Duodenal mucosa (tissue), 2 donors: ENCODE results near the gene AIRE.

Experiments used
- H3K27ac ChIP-seq: one replicate; pipeline ENCODE4 v1.7.0; 2013; ENCODE audit warnings: low read depth, low read length
- H3K27me3 ChIP-seq, 2 donors: one replicate each; pipeline ENCODE4 v1.7.0; 2013; ENCODE audit warnings: low read length in 2 of 2, control low read depth in 1 of 2; ENCODE audit not compliant: insufficient read depth in 2 of 2, control insufficient read depth in 1 of 2
- H3K36me3 ChIP-seq, 2 donors: one replicate each; pipeline ENCODE4 v1.7.0; 2013; ENCODE audit warnings: low read length in 2 of 2, control low read depth in 1 of 2; ENCODE audit not compliant: insufficient read depth in 2 of 2, control insufficient read depth in 1 of 2
- H3K4me1 ChIP-seq, 2 donors: one replicate each; pipeline ENCODE4 v1.7.0; 2013; ENCODE audit warnings: low read length in 2 of 2, control low read depth in 1 of 2; ENCODE audit not compliant: insufficient read depth in 2 of 2, control insufficient read depth in 1 of 2
- H3K4me3 ChIP-seq, 2 donors: one replicate each; pipeline ENCODE4 v1.7.0; 2013; ENCODE audit warnings: low read length in 2 of 2, low read depth in 1 of 2
- H3K9ac ChIP-seq, 2 donors: one replicate each; pipeline ENCODE4 v1.7.0; 2013; ENCODE audit warnings: low read length in 2 of 2, low read depth in 1 of 2
- H3K9me3 ChIP-seq, 2 donors: one replicate each; pipeline ENCODE4 v1.7.0; 2013; ENCODE audit warnings: low read length in 2 of 2, control low read depth in 1 of 2; ENCODE audit not compliant: control insufficient read depth in 1 of 2

The AIRE gene

DNA sequence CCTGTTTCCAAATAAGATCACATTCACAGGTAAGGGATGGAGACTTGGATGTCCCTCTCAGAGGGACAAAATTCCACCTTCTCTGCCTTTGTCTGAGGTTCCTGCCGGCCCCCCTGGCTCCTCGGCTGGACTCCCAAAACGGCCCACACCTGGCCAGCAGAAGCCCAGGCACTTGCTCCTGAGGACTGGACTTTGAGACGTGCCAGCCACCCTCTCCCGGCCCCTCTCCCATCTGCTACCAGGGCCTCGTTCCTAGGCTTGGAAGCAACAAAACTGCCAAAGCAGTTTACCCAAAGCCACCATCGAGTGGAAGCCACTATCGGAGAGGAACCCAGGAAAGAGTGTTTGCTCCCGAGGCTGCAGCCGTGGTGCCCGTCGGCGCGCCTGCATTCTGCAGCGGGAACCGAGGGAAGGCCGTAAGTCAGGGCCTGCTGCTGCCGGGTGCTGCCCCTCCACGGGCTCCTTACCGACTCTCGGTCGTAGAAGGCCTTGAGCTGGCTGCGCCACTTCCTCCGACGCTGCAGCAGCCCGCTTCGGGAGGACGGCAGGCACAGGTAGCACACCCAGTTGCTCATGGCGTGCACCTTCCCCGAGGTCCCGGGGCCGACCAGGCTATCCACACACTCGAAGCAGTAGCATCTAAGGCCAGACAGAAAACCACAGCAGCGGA, 27.5 kb upstream of the AIRE start:
- Histone ChIP-seq H3K9ac (no peak overlapping the region), H3K4me3 (no peak overlapping the region), H3K27ac (no peak overlapping the region), H3K4me1 (no peaks in the 10 kb centered on the region), H3K36me3 (no peaks in the 10 kb centered on the region), H3K9me3 (no peaks in the 10 kb centered on the region), H3K27me3 (no peaks in the 10 kb centered on the region)

GRCh38 chr21:44259082-44259705, 26.5 kb upstream of the AIRE start:
- Histone ChIP-seq H3K27ac (no peak overlapping the region), H3K27me3 (no peaks in the 10 kb centered on the region), H3K4me1 (no peaks in the 10 kb centered on the region), H3K9me3 (no peaks in the 10 kb centered on the region), H3K36me3 (no peaks in the 10 kb centered on the region), H3K9ac (no peak overlapping the region), H3K4me3 (no peak overlapping the region)

GRCh38 chr21:44260066-44260465, 25.6 kb upstream of the AIRE start:
- Histone ChIP-seq H3K27me3 (no peaks in the 10 kb centered on the region), H3K36me3 (no peaks in the 10 kb centered on the region), H3K4me1 (no peaks in the 10 kb centered on the region), H3K9me3 (no peaks in the 10 kb centered on the region), H3K9ac (no peak overlapping the region), H3K27ac (no peak overlapping the region), H3K4me3 (no peak overlapping the region)

GRCh38 chr21:44260791-44261631, 24.7 kb upstream of the AIRE start:
- no peak overlapping the region for H3K4me3 ChIP-seq
- H3K4me1 ChIP-seq, result no peaks in the 10 kb centered on the region
- H3K9ac ChIP-seq, result no peak overlapping the region
- H3K27ac ChIP-seq, result no peak overlapping the region
- H3K9me3 ChIP-seq, result no peaks in the 10 kb centered on the region
- H3K36me3 ChIP-seq, result no peaks in the 10 kb centered on the region
- H3K27me3 ChIP-seq, result no peaks in the 10 kb centered on the region

DNA sequence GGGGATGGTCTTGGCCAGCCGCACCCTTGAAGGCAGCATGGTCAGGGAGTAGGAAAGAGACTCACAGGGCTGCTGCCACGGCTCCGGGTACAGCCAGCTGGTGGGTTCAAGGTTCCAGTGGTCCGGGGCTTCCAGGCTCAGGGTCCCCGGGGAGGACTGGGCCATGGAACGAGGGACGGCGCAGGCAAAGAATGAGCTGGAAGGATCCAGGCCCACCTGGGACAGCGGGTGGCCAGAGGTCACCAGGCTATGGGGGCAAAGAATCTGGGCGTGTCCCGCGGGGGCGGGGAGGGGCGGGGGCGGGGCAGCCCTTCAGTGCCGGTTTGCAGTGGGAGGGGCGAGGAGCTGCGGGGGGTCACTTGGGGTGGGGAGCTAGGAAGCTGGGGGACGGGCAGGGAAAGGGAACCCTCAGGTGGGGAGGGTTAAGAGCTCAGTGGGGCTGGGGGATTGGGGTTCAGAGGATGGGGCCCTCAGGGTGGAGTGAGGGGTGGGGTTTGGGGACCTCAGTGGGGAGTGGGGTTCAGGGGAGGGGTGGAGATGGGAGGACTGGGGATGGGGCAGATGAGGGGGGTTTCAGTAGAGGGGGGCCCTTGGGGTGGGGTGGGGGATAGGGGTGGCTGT, 23.9 kb upstream of the AIRE start, which contains the start of gene DNMT3L:
DNMT3L (minus strand) TSS at position 223 of the 621 bp plus-strand sequence. CDS start 638 bp downstream, outside the sequence.
- H3K4me3 ChIP-seq, result no peak within 1 kb of the TSS
- H3K9ac ChIP-seq, result no peak within 1 kb of the TSS
- H3K27ac ChIP-seq, result no peak within 1 kb of the TSS
- H3K36me3 ChIP-seq, result no peaks in the 10 kb centered on the region
- H3K4me1 ChIP-seq, result no peaks in the 10 kb centered on the region
- H3K9me3 ChIP-seq, result no peaks in the 10 kb centered on the region
- H3K27me3 ChIP-seq, result no peaks in the 10 kb centered on the region

GRCh38 chr21:44262338-44263056, 23.2 kb upstream of the AIRE start:
- no peaks in the 10 kb centered on the region for H3K27me3 ChIP-seq
- no peak overlapping the region for H3K9ac ChIP-seq
- H3K4me1 ChIP-seq, result no peaks in the 10 kb centered on the region
- H3K36me3 ChIP-seq, result no peaks in the 10 kb centered on the region
- no peak overlapping the region for H3K4me3 ChIP-seq
- H3K27ac ChIP-seq, result no peak overlapping the region
- no peaks in the 10 kb centered on the region for H3K9me3 ChIP-seq

GRCh38 chr21:44263221-44263760, 22.4 kb upstream of the AIRE start:
- H3K36me3 ChIP-seq, result no peaks in the 10 kb centered on the region
- no peak overlapping the region for H3K27ac ChIP-seq
- no peaks in the 10 kb centered on the region for H3K27me3 ChIP-seq
- no peaks in the 10 kb centered on the region for H3K9me3 ChIP-seq
- no peak overlapping the region for H3K4me3 ChIP-seq
- no peaks in the 10 kb centered on the region for H3K4me1 ChIP-seq
- H3K9ac ChIP-seq, result no peak overlapping the region

GRCh38 chr21:44263768-44264167, 21.9 kb upstream of the AIRE start:
- no peaks in the 10 kb centered on the region for H3K27me3 ChIP-seq
- no peak overlapping the region for H3K4me3 ChIP-seq
- H3K4me1 ChIP-seq, result no peaks in the 10 kb centered on the region
- no peak overlapping the region for H3K27ac ChIP-seq
- no peaks in the 10 kb centered on the region for H3K36me3 ChIP-seq
- no peak overlapping the region for H3K9ac ChIP-seq
- H3K9me3 ChIP-seq, result no peaks in the 10 kb centered on the region

- H3K27ac ChIP-seq, result no peak overlapping the region
- H3K36me3 ChIP-seq, result no peaks in the 10 kb centered on the region
- H3K4me1 ChIP-seq, result no peaks in the 10 kb centered on the region
- no peak overlapping the region for H3K9ac ChIP-seq
- no peaks in the 10 kb centered on the region for H3K27me3 ChIP-seq
- H3K4me3 ChIP-seq, result no peak overlapping the region
- no peaks in the 10 kb centered on the region for H3K9me3 ChIP-seq
Observed at GRCh38 chr21:44265734-44266270, 19.9 kb upstream of the AIRE start.
